GM19193 (cell line): ENCODE results near the gene LYPD6.

Experiments used
- POLR2A ChIP-seq: IDR thresholded peaks from 4 replicates; pipeline ENCODE4 v1.6.1; 2011; ENCODE audit not compliant: insufficient read depth, insufficient read length; ENCODE audit errors: extremely low read depth

Gene LYPD6, protein sequence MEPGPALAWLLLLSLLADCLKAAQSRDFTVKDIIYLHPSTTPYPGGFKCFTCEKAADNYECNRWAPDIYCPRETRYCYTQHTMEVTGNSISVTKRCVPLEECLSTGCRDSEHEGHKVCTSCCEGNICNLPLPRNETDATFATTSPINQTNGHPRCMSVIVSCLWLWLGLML

GRCh38 chr2:149330127-149331022 lies at the start of gene LYPD6:
TSS of gene LYPD6 (plus strand) at chr2:149330587. CDS start at chr2:149437709, 107,122 bp downstream.
- TF ChIP-seq POLR2A = no peak

DNA sequence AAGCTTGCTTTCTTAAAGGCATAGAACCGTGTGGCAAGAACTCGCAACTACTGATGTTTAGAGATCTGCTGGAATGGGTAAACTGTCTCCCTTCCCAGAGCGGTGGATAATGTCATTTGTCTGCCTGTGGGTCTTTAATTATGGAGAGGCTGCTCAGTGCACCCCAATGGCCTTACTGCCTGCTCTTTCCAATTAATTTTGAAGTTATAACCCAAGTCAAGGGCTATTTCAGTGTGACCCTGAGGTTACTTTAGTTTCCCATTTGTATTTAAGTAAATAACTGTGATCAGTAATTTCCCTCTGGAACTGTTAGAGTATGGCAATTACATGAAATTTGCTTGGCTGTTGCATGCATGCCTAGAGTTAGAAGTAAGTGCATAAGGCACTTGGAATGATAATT lies 48.9 kb upstream of the LYPD6 start:
- TF ChIP-seq POLR2A = no peak

- no peak for TF ChIP-seq POLR2A
Observed at GRCh38 chr2:149290662-149291061, 39.7 kb upstream of the LYPD6 start.

DNA sequence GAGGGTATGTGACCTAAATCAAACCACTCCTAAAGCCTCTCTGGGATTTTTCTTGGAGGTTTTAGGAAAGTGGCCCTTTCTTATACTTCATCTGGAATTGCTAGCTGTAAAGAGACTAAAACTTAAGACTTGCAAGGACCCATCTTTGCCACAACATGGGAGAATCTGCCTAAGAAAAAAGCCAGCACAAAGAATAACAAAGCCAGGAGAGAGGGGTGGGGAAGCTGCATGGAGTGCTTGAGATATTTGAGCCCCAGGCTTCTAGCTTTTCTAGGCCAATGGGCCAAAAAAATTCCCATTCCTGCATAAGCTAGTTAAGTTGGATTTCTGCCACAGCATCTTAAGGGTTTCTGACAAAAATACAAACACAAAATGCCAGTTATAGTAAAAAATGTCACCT lies 38.5 kb upstream of the LYPD6 start:
- no peak for TF ChIP-seq POLR2A

GRCh38 chr2:149296031-149296430 lies 34.4 kb upstream of the LYPD6 start:
- TF ChIP-seq POLR2A = no peak

DNA sequence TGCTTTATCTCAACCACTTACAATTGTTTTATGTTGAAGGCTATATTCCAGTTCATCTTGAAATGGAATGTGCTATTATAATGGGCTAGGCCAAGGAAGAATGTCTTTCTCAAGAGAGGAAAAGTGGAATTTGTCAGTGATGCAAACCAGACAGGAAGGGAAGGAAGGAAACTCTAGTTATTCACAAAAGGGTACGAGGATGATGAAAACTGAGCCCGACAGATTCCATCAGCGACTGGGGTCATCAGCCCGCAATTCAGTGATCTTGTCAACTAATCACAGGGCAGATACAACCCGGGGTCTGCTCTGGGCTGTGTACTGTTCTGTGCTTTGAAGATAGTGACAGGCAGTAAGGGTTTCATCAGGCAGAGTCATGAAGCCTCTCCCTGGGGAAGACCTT lies 23.4 kb upstream of the LYPD6 start:
- no peak for TF ChIP-seq POLR2A

GRCh38 chr2:149310349-149310748 lies 20.0 kb upstream of the LYPD6 start:
- TF ChIP-seq POLR2A = no peak

- TF ChIP-seq POLR2A = no peak
Observed at GRCh38 chr2:149312039-149312438, 18.3 kb upstream of the LYPD6 start.

DNA sequence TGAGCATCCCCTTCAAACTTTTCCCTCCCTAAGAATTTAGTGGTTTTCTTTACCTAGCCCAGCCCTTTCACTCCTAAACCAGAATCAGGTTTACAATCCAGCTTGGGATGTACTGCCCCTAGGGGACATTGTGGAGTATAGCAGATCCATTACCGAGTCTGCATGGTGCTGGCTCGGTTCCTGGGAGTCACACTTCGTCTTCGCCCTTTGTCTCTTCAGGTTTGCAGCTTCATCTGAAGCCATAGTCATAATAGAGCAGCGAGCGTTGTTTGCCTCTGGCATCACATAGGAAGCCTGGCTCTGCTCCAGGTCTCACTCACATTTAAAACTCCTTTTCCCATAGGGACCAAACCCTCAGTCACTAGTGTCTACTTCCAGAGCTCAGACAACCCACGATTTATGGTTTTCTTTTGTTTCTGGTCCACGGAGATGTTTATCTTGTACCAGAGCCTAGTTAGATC lies 16.8 kb upstream of the LYPD6 start:
- no peak for TF ChIP-seq POLR2A

DNA sequence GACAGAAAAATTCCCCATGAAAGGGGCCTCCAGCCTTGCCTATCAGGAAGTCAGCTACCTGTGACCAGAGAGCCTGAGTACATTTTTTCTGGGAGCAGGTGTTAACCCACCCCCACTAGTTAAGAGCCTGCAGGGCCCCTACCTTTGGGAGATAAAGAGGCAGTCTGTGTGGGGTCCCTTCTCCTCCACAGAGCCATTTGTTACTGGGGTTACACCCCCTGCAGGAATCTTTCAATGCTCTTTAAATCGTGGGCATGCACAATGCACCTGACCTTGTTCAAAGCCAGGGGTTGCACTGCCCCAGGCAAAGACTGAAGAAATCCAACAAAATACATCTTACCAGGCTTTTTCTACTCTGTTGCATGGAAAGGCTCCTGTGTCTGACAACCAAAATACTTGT lies 15.7 kb upstream of the LYPD6 start:
- no peak for TF ChIP-seq POLR2A

DNA sequence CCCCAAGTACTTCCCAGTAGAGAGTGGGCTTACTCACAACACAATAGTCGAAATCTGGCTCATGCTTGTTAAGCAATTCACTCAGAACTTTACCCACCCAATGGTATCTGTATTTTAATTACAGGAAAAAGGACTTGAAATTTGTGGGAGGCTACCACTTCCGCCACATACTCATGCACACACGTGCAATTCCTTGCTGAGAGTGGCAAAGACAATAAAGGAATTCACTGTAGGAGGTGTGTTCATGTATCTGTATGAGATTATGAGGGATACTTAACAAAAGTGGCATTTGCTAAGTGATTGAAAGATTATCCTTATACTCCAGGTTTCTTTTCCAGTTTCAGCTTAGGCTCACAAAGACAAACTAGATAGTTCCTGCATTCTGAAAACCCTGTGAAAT lies 14.9 kb upstream of the LYPD6 start:
- no peak for TF ChIP-seq POLR2A

DNA sequence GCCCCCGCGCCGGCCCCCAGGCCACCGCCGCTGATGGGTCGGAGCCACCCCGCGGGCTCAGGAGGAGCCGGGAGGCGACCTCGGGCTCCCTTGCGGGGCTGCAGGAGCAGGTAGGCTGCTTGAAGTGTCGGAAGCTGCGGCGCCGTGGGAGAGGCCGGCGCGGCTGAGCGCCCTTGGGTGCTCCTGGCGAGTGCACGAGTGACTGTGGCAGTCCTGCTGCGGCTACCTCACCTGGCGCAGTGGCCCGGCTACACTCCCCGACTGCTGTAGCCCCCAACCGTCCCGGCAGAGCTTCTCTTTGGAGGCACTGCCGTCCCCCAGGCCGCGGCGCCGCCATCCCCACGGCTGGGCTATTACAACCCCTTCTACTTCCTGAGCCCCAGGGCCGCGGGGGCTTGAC lies 10.0 kb upstream of the LYPD6 start:
- no peak for TF ChIP-seq POLR2A

- no peak for TF ChIP-seq POLR2A
Observed at GRCh38 chr2:149329068-149329467, 1.3 kb upstream of the LYPD6 start.

DNA sequence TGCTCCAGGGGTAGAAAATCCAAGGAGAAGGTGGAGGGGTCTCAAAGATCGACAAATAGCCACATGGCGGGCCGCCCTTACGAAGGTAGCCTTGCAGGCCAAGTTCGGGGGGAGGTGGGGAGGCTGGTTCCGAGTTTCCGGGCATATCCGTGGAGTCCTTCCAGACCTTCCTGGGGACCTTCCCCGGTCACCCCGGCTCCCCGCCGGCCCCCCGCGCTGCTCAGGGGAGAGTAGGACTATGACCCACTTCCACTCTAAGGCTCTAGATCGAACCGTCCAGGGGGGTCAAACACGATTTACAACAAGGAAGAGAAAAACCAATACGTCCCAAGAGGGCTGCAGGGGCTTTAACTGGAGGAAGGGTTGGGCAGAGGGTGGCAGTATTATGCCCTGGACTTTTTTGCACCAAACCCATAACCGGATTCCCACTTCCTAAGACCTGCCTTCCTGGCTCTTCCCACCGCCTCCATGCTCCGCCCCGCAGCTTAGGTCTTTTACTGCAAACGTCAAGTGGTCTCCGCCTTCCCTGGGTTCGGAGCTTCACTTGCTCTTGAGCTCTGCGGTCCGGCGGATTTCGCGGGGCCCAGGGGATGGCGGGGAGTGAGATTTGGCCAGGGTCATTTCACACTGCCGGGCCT lies 779 bp upstream of the LYPD6 start:
- no peak for TF ChIP-seq POLR2A

- TF ChIP-seq POLR2A = no peak
Observed at GRCh38 chr2:149331023-149331400, 625 bp downstream of the LYPD6 start.

- no peak for TF ChIP-seq POLR2A
Observed at GRCh38 chr2:149332364-149332763, 2.0 kb downstream of the LYPD6 start.
